Sciatic nerve (tissue), 2 donors: ENCODE measurements around the gene LILRA2. TPM values are rescaled to one million over a fixed set of nuclear protein-coding genes. Genes with fewer than 3 reads are reported as not detected.
"Not testable (repeated sequence)": the region's sequence is repeated elsewhere in the genome, so short reads cannot be mapped to it uniquely, and the experiment has no call there.

Experiments
- ATAC-seq: fragments of 200-7000 bp; cut with Tn5 transposase; one replicate; pipeline ENCODE4 v1.9.1; 2020; ENCODE audit warnings: mild to moderate bottlenecking, moderate library complexity
- DNase-seq: peaks from one replicate; pipeline ENCODE4 v3.0.0-alpha.2; 2020; ENCODE audit warnings: low spot score
- intact Hi-C: fragments of 100-400 bp; cut with DNase I; formaldehyde crosslinking; loops from one replicate; pipeline ENCODE4 v1.14.2; 2022
- total RNA-seq: library from RNA; stranded (reverse); fragmentation: NEBNext Ultra II Directional; extraction: Animal tissue kit (Norgen Biotek cat#: 25700); gene quantifications from one replicate; pipeline ENCODE4 v1.2.1, GENCODE V29; 2021
- donor health status: DM: no; HTN: no; CAD: no.
- donor health status: DM: no; HTN: no; CAD: no.

The LILRA2 gene
- total RNA-seq, 1 donor from 2014 or later, result 5.3 TPM

- no peak for DNase-seq
- ATAC-seq, result no peak
- intact Hi-C loops, result no loop called here
Measured at GRCh38 chr19:54561840-54562239, 11.8 kb upstream of the LILRA2 start.

GRCh38 chr19:54563206-54563605 is 10.4 kb upstream of the LILRA2 start:
- not testable (repeated sequence) for DNase-seq

GRCh38 chr19:54570316-54570715 is 3.3 kb upstream of the LILRA2 start:
- no peak for DNase-seq
- ATAC-seq, result no peak
- intact Hi-C loops, result no loop called here

More at GRCh38 chr19:54563206-54563605, 10.4 kb upstream of the LILRA2 start:
- intact Hi-C loops, ATAC-seq: not testable (repeated sequence)

- intact Hi-C loops, DNase-seq: not testable (repeated sequence)
- peak; percentile 51 for ATAC-seq
Measured at GRCh38 chr19:54571715-54572615, 1.6 kb upstream of the LILRA2 start.

- peak; percentile 83 for ATAC-seq
- intact Hi-C loops, result no loop called here
- DNase-seq, result no peak
Measured at GRCh38 chr19:54572696-54573311, 786 bp upstream of the LILRA2 start.

GRCh38 chr19:54574051-54574450 is 461 bp downstream of the LILRA2 start:
- intact Hi-C loops, result no loop called here
- DNase-seq, result no peak
- no peak for ATAC-seq

- ATAC-seq, result no peak
- intact Hi-C loops, result no loop called here
- DNase-seq, result no peak
Measured at GRCh38 chr19:54574527-54575056, 1.0 kb downstream of the LILRA2 start.

DNA sequence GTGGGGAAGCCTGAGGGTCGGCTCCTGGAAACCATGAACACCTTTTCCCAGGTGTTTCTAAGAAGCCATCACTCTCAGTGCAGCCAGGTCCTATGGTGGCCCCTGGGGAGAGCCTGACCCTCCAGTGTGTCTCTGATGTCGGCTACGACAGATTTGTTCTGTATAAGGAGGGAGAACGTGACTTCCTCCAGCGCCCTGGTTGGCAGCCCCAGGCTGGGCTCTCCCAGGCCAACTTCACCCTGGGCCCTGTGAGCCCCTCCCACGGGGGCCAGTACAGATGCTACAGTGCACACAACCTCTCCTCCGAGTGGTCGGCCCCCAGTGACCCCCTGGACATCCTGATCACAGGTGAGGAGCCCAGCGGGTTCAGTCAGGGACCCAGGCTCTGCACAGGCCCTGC is 1.6 kb downstream of the LILRA2 start:
- DNase-seq, ATAC-seq, intact Hi-C loops: not testable (repeated sequence)

DNA sequence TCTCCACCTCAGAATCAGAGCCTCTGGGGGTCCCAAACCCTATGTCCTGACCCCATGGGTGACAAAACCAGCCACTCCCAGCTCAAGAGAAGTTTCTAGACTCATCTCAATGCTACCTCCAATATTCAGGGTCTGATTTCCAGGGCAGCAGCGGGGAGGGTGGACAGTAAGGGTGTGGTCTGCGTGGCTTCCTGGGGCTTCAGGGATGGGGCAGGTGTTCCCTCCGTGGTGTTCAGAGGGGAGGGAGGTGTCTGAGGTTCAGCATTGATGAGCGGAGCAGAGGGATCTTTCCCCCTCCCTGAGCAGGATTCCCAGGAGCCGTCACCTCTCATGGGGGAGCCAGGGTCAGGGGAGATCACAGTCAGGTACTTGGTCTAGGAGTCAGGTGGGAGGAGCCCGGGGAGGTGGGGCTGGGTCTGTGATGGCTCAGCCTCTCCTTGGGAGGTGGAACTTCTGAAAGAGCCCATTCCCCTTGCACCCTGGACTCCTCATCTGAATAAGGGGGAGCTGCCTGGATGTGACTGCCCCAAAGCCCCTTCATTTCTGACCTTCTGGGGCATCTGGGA is 2.9 kb downstream of the LILRA2 start:
- no peak for ATAC-seq
- intact Hi-C loops, result no loop called here
- no peak for DNase-seq

GRCh38 chr19:54577334-54577733 is 3.7 kb downstream of the LILRA2 start:
- DNase-seq (no peak), ATAC-seq (no peak)
- intact Hi-C loops, result no loop called here

GRCh38 chr19:54578268-54578667 is 4.7 kb downstream of the LILRA2 start:
- ATAC-seq, intact Hi-C loops, DNase-seq: not testable (repeated sequence)

DNA sequence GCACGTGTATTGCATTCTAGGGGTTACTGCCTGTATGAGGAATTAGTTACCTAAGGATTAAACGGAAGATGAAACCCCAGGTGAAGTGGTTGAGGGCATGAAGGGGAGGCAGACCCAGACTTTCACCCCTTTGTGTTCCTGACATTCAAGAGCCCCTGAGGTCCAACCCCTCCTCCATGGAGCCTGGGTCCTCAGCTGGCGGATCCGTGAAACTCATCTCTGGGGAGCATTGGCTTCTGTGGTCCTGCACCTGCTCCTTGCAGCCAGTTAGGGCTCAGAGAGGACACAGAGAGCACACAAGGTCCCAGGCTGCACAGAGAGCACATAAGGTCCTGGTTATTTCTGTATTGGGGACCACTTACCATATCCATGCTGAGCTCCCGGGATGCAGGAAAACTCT is 12.8 kb downstream of the LILRA2 start:
- DNase-seq (no peak), ATAC-seq (no peak)
- intact Hi-C loops, result no loop called here

DNA sequence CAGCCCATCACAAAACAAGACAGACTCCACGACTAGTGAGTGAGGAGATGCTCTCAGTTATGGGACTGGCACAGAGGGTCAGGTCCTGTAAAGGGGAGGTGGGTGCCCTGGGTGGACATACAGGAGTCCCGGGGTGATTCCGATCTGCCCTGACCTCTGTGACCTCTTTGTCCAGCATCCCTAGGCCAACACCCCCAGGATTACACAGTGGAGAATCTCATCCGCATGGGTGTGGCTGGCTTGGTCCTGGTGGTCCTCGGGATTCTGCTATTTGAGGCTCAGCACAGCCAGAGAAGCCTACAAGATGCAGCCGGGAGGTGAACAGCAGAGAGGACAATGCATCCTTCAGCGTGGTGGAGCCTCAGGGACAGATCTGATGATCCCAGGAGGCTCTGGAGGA is 13.4 kb downstream of the LILRA2 start:
- ATAC-seq (no peak), DNase-seq (no peak)
- intact Hi-C loops, result no loop called here

GRCh38 chr19:54593445-54593844 is 19.9 kb downstream of the LILRA2 start, which contains the start of gene LILRA1:
TSS of gene LILRA1 (plus strand) at chr19:54593632. CDS start at chr19:54594245, 613 bp downstream.
- DNase-seq, intact Hi-C loops, ATAC-seq: not testable (repeated sequence)

GRCh38 chr19:54593931-54594626 is 20.5 kb downstream of the LILRA2 start:
- intact Hi-C loops, ATAC-seq, DNase-seq: not testable (repeated sequence)

GRCh38 chr19:54594737-54595136 is 21.1 kb downstream of the LILRA2 start:
- ATAC-seq, result no peak
- intact Hi-C loops, result no loop called here
- no peak for DNase-seq

- intact Hi-C loops, DNase-seq, ATAC-seq: not testable (repeated sequence)
Measured at GRCh38 chr19:54595680-54596436, 22.3 kb downstream of the LILRA2 start.

DNA sequence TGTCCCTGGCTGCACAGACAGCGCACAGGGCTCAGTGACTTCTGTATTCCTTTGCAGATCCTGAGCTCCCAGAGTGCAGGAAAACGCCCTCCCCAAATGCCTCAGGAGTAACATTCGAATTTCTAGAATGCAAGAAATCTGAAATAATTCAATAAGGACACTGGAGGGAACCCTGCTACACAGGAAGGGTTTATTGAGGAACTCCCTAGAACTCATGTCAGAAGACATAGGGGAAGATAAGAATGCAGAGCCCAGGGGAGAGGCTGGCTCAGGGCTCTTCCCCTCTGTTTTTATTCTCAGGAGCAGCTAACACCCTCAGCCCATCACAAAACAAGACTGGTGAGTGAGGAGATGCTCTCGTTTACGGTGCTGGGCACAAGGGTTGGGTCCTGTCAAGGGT is 26.6 kb downstream of the LILRA2 start:
- no peak for ATAC-seq
- DNase-seq, result no peak
- intact Hi-C loops, result no loop called here
